ENCODE measurements around the gene ZNF35.

Gene ZNF35

GRCh38 chr3:44659434-44659833 lies 10.9 kb downstream of the ZNF35 start:
- Histone ChIP-seq H3K9ac (ENCODE audit: low read length) (no peak overlapping the region), H3K79me2 (ENCODE audit: insufficient read depth, low read length) (no peaks in the 10 kb centered on the region), H3F3A (ENCODE audit: insufficient read depth) (no peaks in the 10 kb centered on the region), H3K4me3 (ENCODE audit: insufficient read depth, low read length, poor library complexity, severe bottlenecking) (no peak overlapping the region), H3K4me2 (ENCODE audit: low read depth, low read length, poor library complexity, severe bottlenecking) (no peak overlapping the region), H3K27ac (ENCODE audit: low read depth, low read length) (no peak overlapping the region), H3K36me3 (ENCODE audit: low read length) (peaks cover 32% of the 10 kb centered on the region), H2AFZ (ENCODE audit: low read depth, low read length, severe bottlenecking) (no peak overlapping the region), H3K9me2 (replicated peaks; ENCODE audit: insufficient read depth, low read length) (no peaks in the 10 kb centered on the region), H3K9me3 (ENCODE audit: insufficient read depth, low read length) (no peaks in the 10 kb centered on the region), H4K20me1 (ENCODE audit: low read depth, low read length) (no peaks in the 10 kb centered on the region), H3K27me3 (ENCODE audit: low read length) (no peaks in the 10 kb centered on the region)
- no peak for TF ChIP-seq EZH2phosphoT487 (conservative IDR thresholded peaks at IDR 0.05; ENCODE audit: low read length)
- no peak for TF ChIP-seq CTCF (IDR thresholded peaks at IDR 0.05; ENCODE audit: insufficient read depth, low read length, poor library complexity, severe bottlenecking)

GRCh38 chr3:44661189-44661588 lies 12.7 kb downstream of the ZNF35 start:
- peaks cover 27% of the 10 kb centered on the region for H3K36me3 ChIP-seq (ENCODE audit: low read length)
- H3K9me2 ChIP-seq (replicated peaks; ENCODE audit: insufficient read depth, low read length): no peaks in the 10 kb centered on the region
- no peaks in the 10 kb centered on the region for H3K79me2 ChIP-seq (ENCODE audit: insufficient read depth, low read length)
- no peak overlapping the region for H3K27ac ChIP-seq (ENCODE audit: low read depth, low read length)
- TF ChIP-seq EZH2phosphoT487 (conservative IDR thresholded peaks at IDR 0.05; ENCODE audit: low read length): no peak
- no peak for TF ChIP-seq CTCF (IDR thresholded peaks at IDR 0.05; ENCODE audit: insufficient read depth, low read length, poor library complexity, severe bottlenecking)
- no peaks in the 10 kb centered on the region for H3F3A ChIP-seq (ENCODE audit: insufficient read depth)
- no peaks in the 10 kb centered on the region for H3K27me3 ChIP-seq (ENCODE audit: low read length)
- no peak overlapping the region for H3K4me2 ChIP-seq (ENCODE audit: low read depth, low read length, poor library complexity, severe bottlenecking)
- H3K9ac ChIP-seq (ENCODE audit: low read length): no peak overlapping the region
- no peak overlapping the region for H3K4me3 ChIP-seq (ENCODE audit: insufficient read depth, low read length, poor library complexity, severe bottlenecking)
- H2AFZ ChIP-seq (ENCODE audit: low read depth, low read length, severe bottlenecking): no peak overlapping the region
- no peaks in the 10 kb centered on the region for H3K9me3 ChIP-seq (ENCODE audit: insufficient read depth, low read length)
- no peaks in the 10 kb centered on the region for H4K20me1 ChIP-seq (ENCODE audit: low read depth, low read length)

GRCh38 chr3:44665173-44665572 lies 16.6 kb downstream of the ZNF35 start:
- TF ChIP-seq CTCF (IDR thresholded peaks at IDR 0.05; ENCODE audit: insufficient read depth, low read length, poor library complexity, severe bottlenecking): no peak
- no peak for TF ChIP-seq EZH2phosphoT487 (conservative IDR thresholded peaks at IDR 0.05; ENCODE audit: low read length)
- Histone ChIP-seq H3F3A (ENCODE audit: insufficient read depth) (no peaks in the 10 kb centered on the region), H4K20me1 (ENCODE audit: low read depth, low read length) (no peaks in the 10 kb centered on the region), H2AFZ (ENCODE audit: low read depth, low read length, severe bottlenecking) (no peak overlapping the region), H3K27ac (ENCODE audit: low read depth, low read length) (no peak overlapping the region), H3K27me3 (ENCODE audit: low read length) (no peaks in the 10 kb centered on the region), H3K9me3 (ENCODE audit: insufficient read depth, low read length) (no peaks in the 10 kb centered on the region), H3K4me2 (ENCODE audit: low read depth, low read length, poor library complexity, severe bottlenecking) (no peak overlapping the region), H3K9me2 (replicated peaks; ENCODE audit: insufficient read depth, low read length) (no peaks in the 10 kb centered on the region), H3K79me2 (ENCODE audit: insufficient read depth, low read length) (no peaks in the 10 kb centered on the region), H3K4me3 (ENCODE audit: insufficient read depth, low read length, poor library complexity, severe bottlenecking) (no peak overlapping the region), H3K36me3 (ENCODE audit: low read length) (no peaks in the 10 kb centered on the region), H3K9ac (ENCODE audit: low read length) (no peak overlapping the region)
